GM12878 (cell line): ENCODE results near the gene ATF3. TPM values are rescaled to one million over a fixed set of nuclear protein-coding genes. Genes with fewer than 3 reads are reported as not detected.

Experiments
- ATAC-seq: fragments of 200-7000 bp; cut with Tn5 transposase; 3 replicates; pipeline ENCODE4 v1.9.1; 2020; ENCODE audit warnings: mild to moderate bottlenecking, moderate library complexity
- BruUV-seq: library from RNA; stranded (reverse); fragments of 400-500 nt; replicated peaks from 2 replicates; lab custom pipeline; 2021; lab: Mats Ljungman, UMichigan
- CTCF ChIA-PET: fragments of 300-600 bp; sonication (Branson Sonifier 250); formaldehyde crosslinking; extraction: SDS; loops from one replicate; lab custom pipeline; 2021; ENCODE audit warnings: inconsistent platforms; lab: Yijun Ruan, JAX
- POLR2A ChIA-PET: fragments of 350-600 bp; formaldehyde crosslinking; extraction: SDS; loops from one replicate; lab custom pipeline; 2021; ENCODE audit warnings: inconsistent platforms; lab: Charles Lee
- RAD21 ChIA-PET: fragments of 300-600 bp; sonication (Branson Sonifier 250); formaldehyde crosslinking; loops from one replicate; lab custom pipeline; 2023; ENCODE audit warnings: antibody characterized with exemption; ENCODE audit not compliant: unreplicated experiment; lab: Charles Lee
- SMC1A ChIA-PET: fragments of 300-600 bp; sonication (Branson Sonifier 250); formaldehyde crosslinking; loops from one replicate; lab custom pipeline; 2023; ENCODE audit not compliant: unreplicated experiment, uncharacterized antibody; lab: Charles Lee
- DNase-seq: peaks from one replicate; pipeline ENCODE4 v3.0.0-alpha.2; 2011; ENCODE audit warnings: low read depth, low spot score
- FAIRE-seq: peaks from 3 replicates; lab custom pipeline; 2011; peaks lifted over from hg19 to GRCh38; lab: Jason Lieb, UNC
- H2AFZ ChIP-seq: 2 replicates; pipeline ENCODE4 v1.6.0; 2011; ENCODE audit warnings: low read depth, low read length, control low read depth; ENCODE audit not compliant: control insufficient read depth
- H3K27ac ChIP-seq: 2 replicates; pipeline ENCODE4 v1.5.1; 2011; ENCODE audit warnings: control low read depth; ENCODE audit not compliant: control insufficient read depth, insufficient read depth
- H3K27me3 ChIP-seq, 2 experiments: replicated peaks in 1 of 2; 2 replicates each; pipeline versions ENCODE4 v1.6.0 to v1.6.1; 2011; ENCODE audit warnings: low read length in 1 of 2; ENCODE audit not compliant: control insufficient read depth in 2 of 2, insufficient read depth in 2 of 2
- H3K36me3 ChIP-seq, 2 experiments: 2 replicates each; pipeline ENCODE4 v1.5.1; 2011; ENCODE audit warnings: low read length in 1 of 2; ENCODE audit not compliant: control insufficient read depth in 2 of 2, insufficient read depth in 2 of 2
- H3K4me1 ChIP-seq: 2 replicates; pipeline ENCODE4 v1.6.1; 2011; ENCODE audit warnings: mild to moderate bottlenecking, low read length, moderate library complexity, mixed read lengths; ENCODE audit not compliant: control insufficient read depth, insufficient read depth
- H3K4me2 ChIP-seq: 2 replicates; pipeline ENCODE4 v1.6.0; 2011; ENCODE audit warnings: control low read depth; ENCODE audit not compliant: control insufficient read depth, insufficient read depth
- H3K4me3 ChIP-seq: fragments of 200-600 bp; sonication (generic); 2 replicates; pipeline ENCODE4 v1.5.1; 2016
- H3K79me2 ChIP-seq: 2 replicates; pipeline ENCODE4 v1.6.0; 2011; ENCODE audit warnings: low read length; ENCODE audit not compliant: control insufficient read depth, insufficient read depth
- H3K9ac ChIP-seq: 2 replicates; pipeline ENCODE4 v1.8.0; 2011; ENCODE audit warnings: low read length, control low read depth, mixed read lengths; ENCODE audit not compliant: control insufficient read depth, insufficient read depth
- H3K9me3 ChIP-seq: replicated peaks from 3 replicates; pipeline ENCODE4 v1.5.1; 2011; ENCODE audit warnings: mild to moderate bottlenecking, low read length; ENCODE audit not compliant: control insufficient read depth, insufficient read depth
- H4K20me1 ChIP-seq: 2 replicates; pipeline ENCODE4 v1.6.0; 2011; ENCODE audit not compliant: control insufficient read depth, insufficient read depth
- BACH1 ChIP-seq: fragments of 450-650 bp; IDR thresholded peaks from 2 replicates; pipeline ENCODE4 v1.6.1; 2017; ENCODE audit warnings: mild to moderate bottlenecking, borderline replicate concordance
- BCL11A ChIP-seq: IDR thresholded peaks from 2 replicates; pipeline ENCODE4 v1.6.1; 2011; ENCODE audit warnings: low read depth, low read length
- HCFC1 ChIP-seq: fragments of 150-350 bp; IDR thresholded peaks from 2 replicates; pipeline ENCODE4 v1.6.1; 2014; ENCODE audit warnings: low read length
- IKZF1 ChIP-seq: fragments of 450-650 bp; conservative IDR thresholded peaks from 2 replicates; pipeline ENCODE4 v1.6.1; 2017; ENCODE audit warnings: antibody characterized with exemption, mild to moderate bottlenecking
- MTA3 ChIP-seq: IDR thresholded peaks from 2 replicates; pipeline ENCODE4 v1.6.1; 2012; ENCODE audit warnings: low read length, inconsistent platforms, borderline replicate concordance
- MYB ChIP-seq: fragments of 150-350 bp; IDR thresholded peaks from 2 replicates; pipeline ENCODE4 v1.6.1; 2014; ENCODE audit warnings: mild to moderate bottlenecking, low read depth, low read length, borderline replicate concordance
- NFYB ChIP-seq: IDR thresholded peaks from 2 replicates; pipeline ENCODE4 v1.6.1; 2011; ENCODE audit warnings: low read depth, mild to moderate bottlenecking, low read length, improper control_type of control experiment, moderate library complexity; ENCODE audit not compliant: insufficient read depth
- POLR2AphosphoS2 ChIP-seq: IDR thresholded peaks from 2 replicates; pipeline ENCODE4 v1.6.1; 2011; ENCODE audit warnings: low read depth, mild to moderate bottlenecking, low read length, improper control_type of control experiment, moderate library complexity
- RAD21 ChIP-seq: IDR thresholded peaks from 2 replicates; pipeline ENCODE4 v1.6.1; 2011; ENCODE audit warnings: mild to moderate bottlenecking, low read depth, low read length, moderate library complexity; ENCODE audit not compliant: insufficient read depth
- RFX5 ChIP-seq: IDR thresholded peaks from 2 replicates; pipeline ENCODE4 v1.6.1; 2011; ENCODE audit warnings: low read depth, low read length, improper control_type of control experiment
- SP1 ChIP-seq: IDR thresholded peaks from one replicate; pipeline ENCODE4 v1.6.1; 2011; ENCODE audit warnings: low read depth, low read length
- SREBF1 ChIP-seq: IDR thresholded peaks from 2 replicates; pipeline ENCODE4 v1.6.1; 2012; ENCODE audit warnings: mild to moderate bottlenecking, low read length
- SUPT20H ChIP-seq: IDR thresholded peaks from 2 replicates; pipeline ENCODE4 v1.6.1; 2011; ENCODE audit warnings: low read depth, mild to moderate bottlenecking, low read length, moderate library complexity, borderline replicate concordance; ENCODE audit not compliant: control insufficient read depth
- WGBS: methylation state at CpG from one replicate; pipeline ENCODE4 v1.1.6; 2016; ENCODE audit warnings: low lambda C conversion rate; ENCODE audit not compliant: insufficient replicate concordance, insufficient coverage; ENCODE audit errors: missing lambda C conversion rate; 5-methylcytosine and 5-hydroxymethylcytosine counted together
- in situ Hi-C: fragments of 300-500 bp; cut with MboI; formaldehyde crosslinking; loops from 9 replicates; pipeline ENCODE4 v1.14.3; 2018; ENCODE audit warnings: mixed read lengths
- intact Hi-C: fragments of 100-400 bp; cut with micrococcal nuclease; formaldehyde crosslinking; loops from one replicate; pipeline ENCODE4 v1.14.2; 2022; ENCODE audit not compliant: unreplicated experiment
- polyA plus RNA-seq, 11 experiments: library from polyadenylated mRNA; depleted of rRNA in 4 of 11; unstranded in 6 of 11; stranded (reverse) in 5 of 11; fragments of >200 nt; fragmentation: Nextera tagmentation in 4 of 11; fragmentation: Illumina TruSeq in 1 of 11; extraction: Ambion mirVana in 4 of 11; extraction: Trizol in 1 of 11; gene quantifications; 1 replicate in 1 of 11; 2 replicates in 10 of 11; pipeline versions ENCODE4 v1.2.1 to v1.2.3, GENCODE V29; 2011 to 2016; ENCODE audit warnings: inconsistent platforms in 2 of 11, missing spikeins in 2 of 11, low read depth in 1 of 11
- total RNA-seq, 4 experiments: library from RNA; depleted of rRNA in 3 of 4; stranded (reverse); fragments of >200 nt in 3 of 4; fragmentation: Illumina TruSeq in 1 of 4; extraction: Trizol in 1 of 4; gene quantifications; 2 replicates each; pipeline versions ENCODE4 v1.2.1 to v1.2.3, GENCODE V29; 2013 to 2021
- TF ChIP-seq, protein P1 (sequence below): fragments of 450-650 bp; IDR thresholded peaks from 2 replicates; pipeline ENCODE4 v1.6.1; 2016; ENCODE audit warnings: mild to moderate bottlenecking

ATF3 gene
- total and polyA plus RNA-seq, 10 of the 15 experiments (the other 5 are each of a cell fraction or from before 2014, with no cell fraction given) = 3.0 to 13.9 (median 8.3) TPM

DNA sequence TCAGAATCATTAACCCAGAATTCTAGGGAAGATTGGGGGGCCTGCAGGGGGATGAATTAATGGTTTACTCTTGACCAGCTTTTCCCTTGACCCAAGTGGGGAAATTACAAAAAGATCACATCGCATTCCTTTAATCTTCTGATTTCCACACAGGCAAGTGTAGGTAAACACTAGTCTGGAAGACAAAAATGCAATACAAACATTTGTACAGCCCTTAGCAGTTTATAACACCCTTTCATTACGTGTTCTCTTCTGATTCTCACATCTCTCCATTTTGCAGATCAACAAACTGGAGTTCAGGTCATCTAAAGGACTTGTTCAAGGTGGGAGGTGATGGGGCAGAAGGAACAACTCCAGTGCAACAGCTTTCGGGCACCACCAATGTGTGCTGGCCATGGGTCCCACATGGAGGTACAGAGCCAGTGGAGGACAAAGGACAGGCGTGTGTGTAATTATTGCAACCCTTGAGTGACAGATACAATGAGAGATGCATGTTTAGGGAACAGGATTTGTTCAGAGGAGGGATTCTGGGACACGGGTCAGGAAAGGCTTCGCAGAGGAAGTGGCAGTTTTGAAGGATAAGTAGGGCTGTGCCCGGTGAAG is 20.4 kb downstream of the ATF3 start:
- POLR2A ChIA-PET = interaction anchor here (1.7 kb wide), 1 partner anchor 17 kb away, joined by 4 read pairs; no protein-coding TSS in a partner anchor
- DNase-seq (no peak), FAIRE-seq (no peak), ATAC-seq (no peak)
- RAD21 ChIA-PET = interaction anchor here (1.0 to 2.5 kb wide), 3 partner anchors 42 to 152 kb away, joined by 6 to 14 read pairs (median 7); no protein-coding TSS in a partner anchor
- H3K79me2 ChIP-seq = no peaks in the 10 kb centered on the region
- H3K9me3 ChIP-seq = no peaks in the 10 kb centered on the region
- 54% methylated on average over 7 of the region's 7 CpGs for WGBS
- no TSS peak for BruUV-seq
- H3K36me3 ChIP-seq = no peaks in the 10 kb centered on the region
- SMC1A ChIA-PET = interaction anchor here (1.0 to 2.8 kb wide), 5 partner anchors 10 to 152 kb away, joined by 4 to 24 read pairs (median 5); no protein-coding TSS in a partner anchor
- TF ChIP-seq MTA3 = no peak
- no peak for TF ChIP-seq POLR2AphosphoS2
- no peak for TF ChIP-seq RAD21
- no peak for TF ChIP-seq SREBF1
- TF ChIP-seq, protein P1, sequence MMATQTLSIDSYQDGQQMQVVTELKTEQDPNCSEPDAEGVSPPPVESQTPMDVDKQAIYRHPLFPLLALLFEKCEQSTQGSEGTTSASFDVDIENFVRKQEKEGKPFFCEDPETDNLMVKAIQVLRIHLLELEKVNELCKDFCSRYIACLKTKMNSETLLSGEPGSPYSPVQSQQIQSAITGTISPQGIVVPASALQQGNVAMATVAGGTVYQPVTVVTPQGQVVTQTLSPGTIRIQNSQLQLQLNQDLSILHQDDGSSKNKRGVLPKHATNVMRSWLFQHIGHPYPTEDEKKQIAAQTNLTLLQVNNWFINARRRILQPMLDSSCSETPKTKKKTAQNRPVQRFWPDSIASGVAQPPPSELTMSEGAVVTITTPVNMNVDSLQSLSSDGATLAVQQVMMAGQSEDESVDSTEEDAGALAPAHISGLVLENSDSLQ = no peak
- TF ChIP-seq BCL11A = no peak
- no peak for TF ChIP-seq MYB
- no peak for TF ChIP-seq RFX5
- no peak for TF ChIP-seq SUPT20H
- no peak for TF ChIP-seq HCFC1
- no peak for TF ChIP-seq SP1
- no peak for TF ChIP-seq BACH1
- TF ChIP-seq IKZF1 = no peak
- no peak for TF ChIP-seq NFYB
- H3K4me2 ChIP-seq = no peak overlapping the region
- intact Hi-C loops = no loop called here
- CTCF ChIA-PET = interaction anchor here (0.6 to 5.7 kb wide), 10 partner anchors 10 to 172 kb away, joined by 3 to 58 read pairs (median 6); partner anchors contain the start of gene ATF3
- no peak overlapping the region for H2AFZ ChIP-seq
- H3K4me1 ChIP-seq = peaks cover 7% of the 10 kb centered on the region
- H3K27ac ChIP-seq = no peak overlapping the region
- no peak overlapping the region for H3K9ac ChIP-seq
- in situ Hi-C loops = no loop called here
- no peaks in the 10 kb centered on the region for H3K27me3 ChIP-seq
- no peaks in the 10 kb centered on the region for H4K20me1 ChIP-seq
- no peak overlapping the region for H3K4me3 ChIP-seq
